HepG2 (cell line): Measurements from ENCODE around the gene TRMT10C. TPM values are rescaled to one million over a fixed set of nuclear protein-coding genes. Genes with fewer than 3 reads are reported as not detected.
A peak's percentile ranks its signal among the peaks of the same experiment; 100 is the strongest.

Experiments used
- AHR ChIP-seq: IDR thresholded peaks from 2 replicates; pipeline ENCODE4 v1.6.1; 2018; ENCODE audit warnings: missing genetic modification reagents, missing compliant biosample characterization
- ATM ChIP-seq: fragments of 450-650 bp; IDR thresholded peaks from 2 replicates; pipeline ENCODE4 v1.7.1; 2017; ENCODE audit warnings: mild to moderate bottlenecking, borderline replicate concordance
- BCL6 ChIP-seq: IDR thresholded peaks from 2 replicates; pipeline ENCODE4 v1.6.1; 2016; ENCODE audit warnings: missing genetic modification reagents, missing compliant biosample characterization
- CHD2 ChIP-seq: IDR thresholded peaks from 2 replicates; pipeline ENCODE4 v1.6.1; 2011; ENCODE audit warnings: low read depth, low read length, improper control_type of control experiment
- GABPA ChIP-seq, 2 experiments: IDR thresholded peaks; 2 replicates each; pipeline ENCODE4 v1.6.1; 2011 to 2016; ENCODE audit warnings: low read depth in 2 of 2, low read length in 1 of 2, missing biosample characterization in 1 of 2, missing genetic modification characterization in 1 of 2
- HMGXB3 ChIP-seq: sonication (generic); formaldehyde crosslinking; IDR thresholded peaks from 2 replicates; pipeline ENCODE4 v1.4.0; 2020; ENCODE audit warnings: missing genetic modification reagents, borderline replicate concordance
- KAT8 ChIP-seq: IDR thresholded peaks from 2 replicates; pipeline ENCODE4 v1.6.1; 2016; ENCODE audit warnings: missing genetic modification reagents, missing compliant biosample characterization
- MXI1 ChIP-seq: IDR thresholded peaks from 3 replicates; pipeline ENCODE4 v1.6.1; 2012; ENCODE audit warnings: low read depth, low read length, inconsistent platforms, borderline replicate concordance
- MZF1 ChIP-seq: sonication (generic); formaldehyde crosslinking; IDR thresholded peaks from 2 replicates; pipeline ENCODE4 v1.8.1; 2023; ENCODE audit warnings: mild to moderate bottlenecking, missing genetic modification reagents, borderline replicate concordance
- NRL ChIP-seq: sonication (generic); formaldehyde crosslinking; IDR thresholded peaks from 2 replicates; pipeline ENCODE4 v1.5.0; 2020; ENCODE audit warnings: missing genetic modification reagents, mild to moderate bottlenecking, moderate library complexity, borderline replicate concordance
- PBX2 ChIP-seq: IDR thresholded peaks from 2 replicates; pipeline ENCODE4 v1.6.1; 2016; ENCODE audit warnings: control low read depth
- SATB2 ChIP-seq: sonication (generic); formaldehyde crosslinking; IDR thresholded peaks from 2 replicates; pipeline ENCODE4 v1.5.0; 2020; ENCODE audit warnings: missing genetic modification reagents
- SOX5 ChIP-seq: IDR thresholded peaks from 2 replicates; pipeline ENCODE4 v1.6.1; 2016; ENCODE audit warnings: borderline replicate concordance
- SP140L ChIP-seq: sonication (generic); formaldehyde crosslinking; IDR thresholded peaks from 2 replicates; pipeline ENCODE4 v1.4.0; 2020; ENCODE audit warnings: missing genetic modification reagents, borderline replicate concordance
- SRSF4 ChIP-seq: fragments of 200-400 bp; formaldehyde crosslinking; IDR thresholded peaks from one replicate; pipeline ENCODE4 v1.6.1; 2018; ENCODE audit warnings: mild to moderate bottlenecking, low read depth, low read length, moderate library complexity; ENCODE audit not compliant: poor library complexity, severe bottlenecking
- ZBTB38 ChIP-seq: sonication (generic); formaldehyde crosslinking; IDR thresholded peaks from 2 replicates; pipeline ENCODE4 v1.5.1; 2020; ENCODE audit warnings: mild to moderate bottlenecking, missing genetic modification reagents
- ZEB1 ChIP-seq: IDR thresholded peaks from 2 replicates; pipeline ENCODE4 v1.6.1; 2012; ENCODE audit warnings: mild to moderate bottlenecking, low read depth, inconsistent platforms; ENCODE audit not compliant: insufficient replicate concordance
- ZNF160 ChIP-seq: sonication (generic); formaldehyde crosslinking; IDR thresholded peaks from 2 replicates; pipeline ENCODE4 v1.8.0; 2022; ENCODE audit warnings: mild to moderate bottlenecking, inconsistent platforms, missing genetic modification reagents
- ZNF251 ChIP-seq: sonication (generic); formaldehyde crosslinking; IDR thresholded peaks from 2 replicates; pipeline ENCODE4 v1.9.0; 2021; ENCODE audit warnings: mild to moderate bottlenecking, missing genetic modification reagents
- ZNF253 ChIP-seq: sonication (generic); formaldehyde crosslinking; IDR thresholded peaks from 2 replicates; pipeline ENCODE4 v1.8.0; 2022; ENCODE audit warnings: mild to moderate bottlenecking, missing genetic modification reagents, borderline replicate concordance
- ZNF557 ChIP-seq: sonication (generic); formaldehyde crosslinking; IDR thresholded peaks from 2 replicates; pipeline ENCODE4 v1.4.0; 2020; ENCODE audit warnings: missing genetic modification reagents
- ZNF629 ChIP-seq: sonication (generic); formaldehyde crosslinking; conservative IDR thresholded peaks from 2 replicates; pipeline ENCODE4 v1.5.0; 2020; ENCODE audit warnings: missing genetic modification reagents
- ZNF776 ChIP-seq: sonication (generic); formaldehyde crosslinking; IDR thresholded peaks from 2 replicates; pipeline ENCODE4 v1.4.0; 2020; ENCODE audit warnings: mild to moderate bottlenecking, missing genetic modification reagents
- ZNF878 ChIP-seq: sonication (generic); formaldehyde crosslinking; IDR thresholded peaks from 2 replicates; pipeline ENCODE4 v1.8.1; 2023; ENCODE audit warnings: mild to moderate bottlenecking, missing genetic modification reagents, moderate library complexity
- polyA plus RNA-seq, 8 experiments: library from polyadenylated mRNA; depleted of rRNA in 3 of 8; stranded (reverse) in 7 of 8; unstranded in 1 of 8; fragments of >200 nt; fragmentation: Illumina TruSeq in 4 of 8; extraction: Trizol in 4 of 8; gene quantifications; 2 replicates each; pipeline versions ENCODE4 v1.2.1 to v1.2.3, GENCODE V29; 2011 to 2016; ENCODE audit warnings: low read depth in 4 of 8, missing spikeins in 1 of 8, mixed read lengths in 1 of 8; ENCODE audit not compliant: insufficient read depth in 1 of 8
- total RNA-seq, 5 experiments: library from RNA; depleted of rRNA; stranded (reverse); fragments of >200 nt; fragmentation: Illumina TruSeq; extraction: Trizol; gene quantifications; 2 replicates each; pipeline ENCODE4 v1.2.3, GENCODE V29; 2016; ENCODE audit warnings: low read depth in 1 of 5
- TF ChIP-seq, protein P1 (sequence below): sonication (generic); formaldehyde crosslinking; IDR thresholded peaks from 2 replicates; pipeline ENCODE4 v1.8.0; 2022; ENCODE audit warnings: mild to moderate bottlenecking, missing genetic modification reagents, moderate library complexity

TRMT10C gene
- total and polyA plus RNA-seq, 2 of the 13 experiments (the other 11 are each of a cell fraction or from before 2014, with no cell fraction given), result 10.8 to 39.2 TPM

- TF ChIP-seq HMGXB3 (0 out of 2 replicates have a peak, but pooled peaks have one; percentile 15), BCL6 (CRISPR knock-in tag) (no peak), ZNF629 (CRISPR knock-in tag) (no peak), SOX5 (CRISPR knock-in tag) (no peak), ZNF251 (CRISPR knock-in tag) (no peak), MZF1 (CRISPR knock-in tag) (no peak), ZNF253 (CRISPR knock-in tag) (no peak; the same call in 1 of the 2 replicates), ZNF776 (CRISPR knock-in tag) (peak; percentile 32; the same call in 1 of the 2 replicates), CHD2 (no peak), KAT8 (no peak), MXI1 (no peak), GABPA (IDR thresholded peaks at IDR 0.05; ENCODE audit: low read depth, low read length) (no peak), GABPA (CRISPR knock-in tag; IDR thresholded peaks at IDR 0.05; ENCODE audit: low read depth) (no peak), NRL (peak; percentile 47; the same call in 1 of the 2 replicates), ZNF160 (CRISPR knock-in tag) (peak; percentile 29; the same call in 1 of the 2 replicates), ZNF557 (CRISPR knock-in tag) (no peak), ZEB1 (no peak), SRSF4 (no peak), SP140L (CRISPR knock-in tag) (no peak), ATM (no peak), ZNF878 (CRISPR knock-in tag) (no peak), SATB2 (CRISPR knock-in tag) (no peak), PBX2 (CRISPR knock-in tag) (no peak), AHR (no peak), ZBTB38 (CRISPR knock-in tag) (no peak)
- TF ChIP-seq, protein P1, sequence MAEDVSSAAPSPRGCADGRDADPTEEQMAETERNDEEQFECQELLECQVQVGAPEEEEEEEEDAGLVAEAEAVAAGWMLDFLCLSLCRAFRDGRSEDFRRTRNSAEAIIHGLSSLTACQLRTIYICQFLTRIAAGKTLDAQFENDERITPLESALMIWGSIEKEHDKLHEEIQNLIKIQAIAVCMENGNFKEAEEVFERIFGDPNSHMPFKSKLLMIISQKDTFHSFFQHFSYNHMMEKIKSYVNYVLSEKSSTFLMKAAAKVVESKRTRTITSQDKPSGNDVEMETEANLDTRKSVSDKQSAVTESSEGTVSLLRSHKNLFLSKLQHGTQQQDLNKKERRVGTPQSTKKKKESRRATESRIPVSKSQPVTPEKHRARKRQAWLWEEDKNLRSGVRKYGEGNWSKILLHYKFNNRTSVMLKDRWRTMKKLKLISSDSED (CRISPR knock-in tag), result peak; percentile 47; the same call in 1 of the 2 replicates
These were observed 12.9 kb downstream of the TRMT10C start (continued) for GRCh38 chr3:101574388-101575112.
